WTC11 (cell line): ENCODE results near the gene GRM7.

Experiments
- CTCF ChIP-seq: fragments of 200-600 bp; IDR thresholded peaks from 2 replicates; pipeline ENCODE4 v1.8.0; 2022; ENCODE audit warnings: antibody characterized with exemption
- E2F4 ChIP-seq: sonication (generic); formaldehyde crosslinking; IDR thresholded peaks from 2 replicates; pipeline ENCODE4 v1.8.1; 2022; ENCODE audit warnings: low read depth, mild to moderate bottlenecking, moderate library complexity, missing genetic modification reagents, borderline replicate concordance
- SOX15 ChIP-seq: fragments of 250-450 bp; sonication (Bioruptor Pico); IDR thresholded peaks from 2 replicates; pipeline ENCODE4 v1.9.0; 2021; ENCODE audit warnings: mild to moderate bottlenecking
- SP1 ChIP-seq: sonication (generic); formaldehyde crosslinking; conservative IDR thresholded peaks from 2 replicates; pipeline ENCODE4 v1.8.1; 2022; ENCODE audit warnings: missing genetic modification reagents
- ZNF532 ChIP-seq: fragments of 250-450 bp; sonication (Bioruptor Pico); IDR thresholded peaks from 2 replicates; pipeline ENCODE4 v1.9.0; 2021; ENCODE audit warnings: mild to moderate bottlenecking, borderline replicate concordance

- TF ChIP-seq E2F4 (CRISPR knock-in tag) = no peak
- TF ChIP-seq CTCF = no peak
- TF ChIP-seq ZNF532 = no peak
- TF ChIP-seq SP1 (CRISPR knock-in tag) = no peak
- TF ChIP-seq SOX15 (CRISPR knock-in tag) = no peak
Observed at GRCh38 chr3:7737263-7737662, 876.3 kb downstream of the GRM7 start.
